ENCODE measurements around the gene TET2. TPM values are rescaled to one million over a fixed set of nuclear protein-coding genes. Genes with fewer than 3 reads are reported as not detected.

TET2 gene
- total and polyA plus RNA-seq, 2 of the 4 experiments (the other 2 are of a cell fraction): 5.6 to 25.3 TPM

- H3K14ac ChIP-seq (replicated peaks; ENCODE audit: low read depth, low read length): no peak overlapping the region
- H4K5ac ChIP-seq (ENCODE audit: low read depth, low read length): no peak overlapping the region
- H2BK15ac ChIP-seq (ENCODE audit: low read depth, low read length): no peak overlapping the region
- peaks cover 21 to 32% of the 10 kb centered on the region in 2 experiments for H3K79me1 ChIP-seq (ENCODE audit: low read depth in 1 of 2, low read length in 2 of 2)
- H3K4ac ChIP-seq (ENCODE audit: low read depth, low read length): no peak overlapping the region
- TF ChIP-seq CHD1 (IDR thresholded peaks at IDR 0.05; ENCODE audit: low read depth, low read length) (no peak), CTCF (conservative IDR thresholded peaks at IDR 0.05; ENCODE audit: low read depth, low read length) (no peak), POLR2A (IDR thresholded peaks at IDR 0.05; ENCODE audit: low read depth, low read length) (no peak), NFE2L2 (IDR thresholded peaks at IDR 0.05; ENCODE audit: low read depth, low read length) (no peak), RCOR1 (IDR thresholded peaks at IDR 0.05; ENCODE audit: insufficient replicate concordance, low read length) (no peak), FOS (IDR thresholded peaks at IDR 0.05; ENCODE audit: low read depth, low read length) (no peak), RFX5 (IDR thresholded peaks at IDR 0.05; ENCODE audit: low read depth, low read length) (no peak), CEBPB (IDR thresholded peaks at IDR 0.05; ENCODE audit: low read depth, low read length) (no peak), USF2 (IDR thresholded peaks at IDR 0.05; ENCODE audit: low read depth, low read length) (no peak), MAFK (IDR thresholded peaks at IDR 0.05; ENCODE audit: low read depth, low read length) (no peak), MAZ (IDR thresholded peaks at IDR 0.05; ENCODE audit: borderline replicate concordance, low read depth, low read length) (no peak)
- no peak overlapping the region for H2AK9ac ChIP-seq (replicated peaks; ENCODE audit: low read depth, low read length, poor library complexity)
- ChIA-PET POLR2A (ENCODE audit: unreplicated experiment) (no interaction called here), CTCF (no interaction called here)
- no peak for ATAC-seq (ENCODE audit: low read depth)
- H4K8ac ChIP-seq (ENCODE audit: low read depth in 2 of 2, low read length in 2 of 2): no peak overlapping the region
- no peak overlapping the region for H2BK120ac ChIP-seq (ENCODE audit: low read depth, low read length)
- H3K27me3 ChIP-seq (ENCODE audit: control insufficient read depth, insufficient read depth, low read length): no peaks in the 10 kb centered on the region
- no peak overlapping the region for H3K27ac ChIP-seq (ENCODE audit: insufficient read depth, low read length)
- H3K23ac ChIP-seq (ENCODE audit: low read depth, low read length): no peak overlapping the region
- DNase-seq: no peak
- H3K9ac ChIP-seq (ENCODE audit: low read depth, low read length): no peak overlapping the region
- no peak overlapping the region for H2AK5ac ChIP-seq (ENCODE audit: low read depth, low read length)
- in situ Hi-C loops (cut with MboI; ENCODE audit: low sequenced_read_pairs): no loop called here
- peaks cover 7% of the 10 kb centered on the region; the same call in 1 of the 2 replicates for H4K20me1 ChIP-seq (ENCODE audit: insufficient read depth, low read length)
- no TSS peak for BruUV-seq (replicated peaks)
- no peak overlapping the region for H2BK20ac ChIP-seq (ENCODE audit: low read depth, low read length)
- H3K4me1 ChIP-seq (ENCODE audit: control insufficient read depth, insufficient read depth, low read length): peaks cover 5% of the 10 kb centered on the region; the same call in 1 of the 2 replicates
- H2BK5ac ChIP-seq (ENCODE audit: low read depth, low read length, poor library complexity, severe bottlenecking): no peak overlapping the region
- H3K56ac ChIP-seq (ENCODE audit: extremely low read depth, insufficient read depth, low read length): no peak overlapping the region
- peaks cover 7% of the 10 kb centered on the region; the same call in 1 of the 2 replicates for H3K9me1 ChIP-seq (ENCODE audit: insufficient read depth, low read length)
- no peak overlapping the region for H3K18ac ChIP-seq (ENCODE audit: low read depth, low read length)
- H3K4me3 ChIP-seq (ENCODE audit: insufficient read depth, low read depth, low read length): no peak overlapping the region
- intact Hi-C loops (cut with micrococcal nuclease): no loop called here
- no CpG with 5 or more reads among the region's 1 CpG for WGBS, 2 experiments (ENCODE audit: extremely low coverage in 2 of 2, insufficient read length in 1 of 2)
- no peak overlapping the region for H4K91ac ChIP-seq (ENCODE audit: insufficient read depth, low read depth, low read length)
- dilution Hi-C loops (cut with HindIII; ENCODE audit: low sequenced_read_pairs, unreplicated experiment): no loop called here
- H3K36me3 ChIP-seq (ENCODE audit: control insufficient read depth, insufficient read depth, low read length): peaks cover 11% of the 10 kb centered on the region
- no peak overlapping the region for H3K4me2 ChIP-seq (ENCODE audit: low read depth, low read length)
- no peak overlapping the region for H2AFZ ChIP-seq (replicated peaks; ENCODE audit: low read length, poor library complexity)
- no peaks in the 10 kb centered on the region for H3K9me3 ChIP-seq (ENCODE audit: control insufficient read depth, insufficient read depth, low read length)
Measured at GRCh38 chr4:105230287-105230686, 83.6 kb downstream of the TET2 start.
